HG02840 (cell line): ENCODE measurements around the gene JAML.

ENCODE experiments used
- ATAC-seq: cut with Tn5 transposase; IDR thresholded peaks from one replicate; pipeline ENCODE4 v1.9.1; 2021; ENCODE audit warnings: mild to moderate bottlenecking, moderate library complexity, moderate number of reproducible peaks; ENCODE audit not compliant: unreplicated experiment, low FRiP score

The JAML gene

GRCh38 chr11:118170231-118170630 lies 54.6 kb downstream of the JAML start:
- no peak for ATAC-seq

DNA sequence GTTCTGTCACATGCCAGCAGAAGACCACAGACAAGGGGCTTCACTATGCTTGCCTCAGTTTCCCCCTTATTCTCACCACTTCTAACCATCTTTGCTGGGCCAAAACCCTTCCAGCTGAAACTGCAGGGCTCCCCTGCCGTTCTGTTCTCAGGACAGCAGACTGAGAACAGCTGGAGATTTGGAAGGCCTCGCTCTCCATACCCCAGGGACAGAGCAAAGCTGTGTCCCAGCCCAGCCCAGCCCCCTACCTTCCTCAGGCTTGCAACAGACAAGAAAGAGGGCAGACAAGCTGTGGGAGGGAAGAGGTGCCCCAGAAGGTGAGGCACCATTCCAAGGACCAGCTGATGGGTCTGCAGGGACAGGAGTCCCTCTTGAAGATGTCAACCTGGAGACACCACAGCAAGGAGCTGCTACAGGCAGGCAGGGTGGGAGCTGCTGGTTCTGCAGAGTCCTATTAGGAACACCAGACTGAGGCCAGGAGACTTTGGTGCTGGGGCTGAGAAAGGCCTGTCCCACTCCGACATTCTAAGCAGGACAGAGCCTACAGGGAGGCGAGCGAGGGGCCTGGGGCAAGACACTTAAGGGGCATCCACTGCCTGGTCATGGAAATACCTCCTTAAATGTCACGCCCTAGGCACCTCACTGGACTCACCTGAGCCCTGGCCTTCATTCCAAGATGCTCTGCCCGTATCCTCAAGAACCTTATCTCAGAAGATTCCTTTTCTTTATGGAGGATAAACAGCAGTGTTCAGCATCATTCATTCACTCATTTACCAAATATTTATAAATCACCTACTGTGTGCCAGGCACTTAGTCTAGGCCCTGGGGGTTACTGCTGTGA lies 55.3 kb downstream of the JAML start:
- ATAC-seq = no peak

- no peak for ATAC-seq
Observed at GRCh38 chr11:118168751-118169150, 56.1 kb downstream of the JAML start.

DNA sequence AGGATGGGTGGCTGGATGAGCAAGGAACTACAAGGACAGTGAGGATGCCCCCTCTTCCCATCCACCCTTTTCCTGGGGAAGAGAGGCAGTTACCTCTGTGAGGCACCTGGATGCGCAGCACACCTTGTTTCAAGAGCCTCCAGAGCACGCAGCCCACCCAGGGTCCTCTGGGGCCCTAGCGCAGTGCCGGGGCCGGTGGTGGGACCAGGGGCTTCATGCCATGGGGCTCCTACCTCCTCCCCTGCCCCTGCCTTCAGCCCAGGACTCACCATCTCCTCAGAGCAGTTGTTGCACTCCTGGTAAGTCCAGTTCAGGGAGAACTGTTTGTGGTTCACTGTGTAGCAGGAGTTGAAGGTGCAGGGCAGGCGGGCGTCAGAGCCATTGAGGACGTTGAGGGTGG lies 56.5 kb downstream of the JAML start:
- no peak for ATAC-seq

- no peak for ATAC-seq
Observed at GRCh38 chr11:118167906-118168305, 56.9 kb downstream of the JAML start.

DNA sequence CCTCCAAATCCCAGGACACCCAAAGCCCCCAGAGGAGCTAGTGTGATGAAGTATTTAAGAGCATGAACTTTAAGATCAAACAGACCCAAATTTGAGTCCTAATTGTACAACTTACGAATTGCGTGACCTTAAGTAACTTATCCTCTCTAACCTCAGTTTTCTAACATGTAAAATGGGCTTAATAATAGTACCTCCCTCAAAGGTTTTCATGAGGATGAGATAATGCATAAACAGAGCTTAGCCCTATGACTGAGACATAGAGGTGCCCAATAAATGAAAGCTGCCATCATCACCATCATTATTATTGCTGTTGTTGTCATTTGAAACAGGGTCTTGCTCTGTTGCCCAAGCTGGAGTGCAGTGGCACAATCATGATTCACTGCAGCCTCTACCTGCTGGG lies 57.6 kb downstream of the JAML start:
- ATAC-seq = no peak

DNA sequence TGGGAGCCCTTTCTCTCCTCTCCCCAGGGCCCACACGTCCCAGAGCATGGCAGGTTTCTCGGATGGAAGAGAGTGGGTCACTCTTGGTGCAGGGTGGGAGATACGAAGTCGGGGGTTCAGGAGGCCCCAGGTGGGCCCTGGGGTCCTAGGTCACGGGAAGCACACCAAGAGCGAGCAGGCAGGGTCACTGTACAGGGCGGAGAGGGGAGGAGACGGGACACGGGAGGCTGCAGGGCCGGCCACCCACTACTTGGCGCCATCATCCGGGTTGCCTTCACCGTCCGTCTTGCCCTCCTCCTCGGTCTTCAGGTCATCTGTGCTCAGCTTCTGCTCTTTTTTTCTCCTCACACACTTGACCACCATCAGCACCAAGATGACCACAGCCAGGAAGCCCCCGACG lies 58.2 kb downstream of the JAML start:
- no peak for ATAC-seq

- no peak for ATAC-seq
Observed at GRCh38 chr11:118164885-118165284, 59.9 kb downstream of the JAML start.

- no peak for ATAC-seq
Observed at GRCh38 chr11:118163494-118163893, 61.3 kb downstream of the JAML start.

DNA sequence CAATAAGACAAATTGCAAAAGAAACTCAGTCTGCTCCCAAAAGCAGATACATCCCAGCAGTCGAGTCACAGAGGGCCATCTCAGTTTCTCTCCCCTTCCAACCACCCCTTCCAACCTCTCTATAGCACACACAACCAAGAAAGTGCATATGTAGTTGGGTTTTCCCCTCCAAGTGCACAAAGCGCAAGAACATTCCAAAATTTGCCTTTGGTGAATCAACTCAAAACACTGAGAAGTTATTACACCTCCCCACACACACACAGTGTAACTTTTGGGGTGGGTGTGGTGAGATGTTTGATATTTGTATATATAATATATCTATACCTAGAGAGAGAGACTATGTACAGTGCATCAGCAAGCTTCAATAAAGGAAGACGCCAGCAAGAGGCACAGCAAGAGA lies 62.0 kb downstream of the JAML start:
- no peak for ATAC-seq

GRCh38 chr11:118161786-118162185 lies 63.0 kb downstream of the JAML start:
- no peak for ATAC-seq

DNA sequence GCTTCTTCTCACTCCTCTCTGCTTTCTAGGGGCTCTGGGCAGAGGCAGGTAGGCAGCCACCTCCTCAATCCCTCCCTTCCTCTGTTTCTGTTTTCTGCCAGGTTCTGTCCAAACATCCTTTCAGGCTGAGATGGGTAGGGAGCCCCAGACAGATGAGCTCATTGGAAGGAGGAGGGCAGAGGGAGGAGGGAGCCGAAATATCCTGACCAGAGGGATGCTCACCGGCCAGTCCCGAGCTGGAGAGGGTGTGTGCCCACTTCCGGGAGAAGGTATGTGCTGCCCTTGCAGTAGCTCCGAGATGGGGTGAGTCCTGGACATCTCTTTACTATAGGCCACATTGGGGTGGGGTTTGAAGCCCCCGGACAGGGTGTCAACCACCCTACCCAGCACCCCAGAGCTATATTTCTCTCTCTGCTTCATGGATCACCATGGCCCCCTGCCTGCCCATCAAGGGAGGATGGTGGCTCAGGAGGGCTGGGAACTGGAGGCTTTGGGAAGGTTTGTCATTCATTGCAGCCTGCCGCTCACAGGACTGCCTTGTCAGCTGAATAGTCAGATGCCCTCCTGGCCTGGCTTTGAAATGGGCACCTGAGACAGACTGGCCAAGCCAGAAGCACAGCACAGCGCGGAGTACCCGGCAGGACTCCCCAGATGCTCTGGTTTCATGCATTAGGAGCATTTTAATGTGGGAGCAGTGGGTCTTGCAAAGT lies 67.5 kb downstream of the JAML start:
- ATAC-seq = no peak

DNA sequence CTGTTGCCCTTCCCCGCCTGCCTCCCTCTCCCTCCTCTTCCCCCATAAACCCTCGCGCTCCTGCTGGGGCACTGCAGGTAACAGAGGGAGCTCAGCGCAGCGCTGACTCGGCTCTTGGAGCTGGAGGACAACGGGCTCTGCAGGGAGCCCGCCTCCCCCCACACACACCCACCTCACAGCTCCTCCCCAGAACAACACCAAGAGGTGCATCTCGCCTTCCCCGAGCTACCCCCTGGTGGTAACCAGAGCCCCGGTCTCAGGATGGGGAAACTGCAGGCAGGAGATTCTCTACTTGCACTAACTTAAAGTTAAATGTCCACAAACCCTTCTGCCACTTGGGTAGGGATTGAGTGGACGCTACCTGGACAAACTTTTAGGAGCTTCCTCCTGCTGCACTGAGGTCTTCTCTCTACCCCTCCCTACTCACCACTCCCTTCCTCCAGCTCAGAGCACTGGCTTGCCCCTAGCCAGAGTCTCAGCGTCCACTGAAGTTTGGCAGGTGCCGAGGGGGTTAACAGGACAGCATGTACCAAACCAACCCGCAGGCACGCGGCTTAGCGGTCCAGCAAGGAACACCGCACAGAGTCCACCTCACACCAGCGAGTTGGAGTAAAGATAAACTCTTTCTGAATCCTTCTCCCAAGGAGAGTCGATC lies 68.2 kb downstream of the JAML start:
- ATAC-seq = no peak

GRCh38 chr11:118155776-118156530 lies 68.9 kb downstream of the JAML start:
- ATAC-seq = no peak

- ATAC-seq = no peak
Observed at GRCh38 chr11:118154641-118155040, 70.2 kb downstream of the JAML start.

DNA sequence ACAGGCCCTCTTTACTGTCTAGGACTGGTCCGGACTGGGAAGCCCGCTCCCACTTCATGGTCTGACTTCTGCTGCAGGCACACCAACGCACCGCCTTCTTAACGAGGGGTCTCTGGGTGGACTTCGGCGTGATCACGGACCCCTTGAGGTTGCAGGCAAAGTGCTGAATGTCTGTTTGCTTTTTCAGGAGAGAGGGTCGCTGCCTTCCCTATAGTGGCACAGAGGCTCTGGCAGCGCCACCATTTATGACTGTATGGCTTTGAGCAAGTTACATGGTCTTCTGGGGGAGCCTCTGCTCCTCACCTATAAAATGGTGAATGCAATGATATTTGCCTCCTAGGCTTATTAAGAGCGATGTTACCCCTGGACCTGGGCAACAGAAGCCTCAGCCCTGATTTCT lies 70.8 kb downstream of the JAML start:
- ATAC-seq = no peak

DNA sequence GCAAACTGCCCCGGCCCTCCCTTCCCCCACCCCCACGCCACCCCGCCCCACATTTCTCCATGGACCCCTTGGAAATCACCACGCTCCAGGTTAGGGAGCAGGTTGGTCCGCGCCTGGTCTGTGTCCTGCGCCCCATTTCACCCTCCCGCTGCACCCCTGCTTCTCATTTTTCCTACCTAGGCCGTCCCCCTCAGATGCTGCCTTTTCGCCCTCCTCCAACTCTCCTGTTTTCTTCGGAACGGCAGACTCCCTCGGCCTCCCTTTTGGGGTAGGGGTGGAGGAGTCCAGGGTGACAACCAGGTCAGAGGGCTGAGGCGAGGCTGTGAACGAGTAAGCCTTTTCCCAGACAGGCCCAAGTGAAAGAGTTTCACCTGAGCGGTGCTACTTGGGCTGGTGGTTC lies 71.3 kb downstream of the JAML start:
- ATAC-seq = no peak

DNA sequence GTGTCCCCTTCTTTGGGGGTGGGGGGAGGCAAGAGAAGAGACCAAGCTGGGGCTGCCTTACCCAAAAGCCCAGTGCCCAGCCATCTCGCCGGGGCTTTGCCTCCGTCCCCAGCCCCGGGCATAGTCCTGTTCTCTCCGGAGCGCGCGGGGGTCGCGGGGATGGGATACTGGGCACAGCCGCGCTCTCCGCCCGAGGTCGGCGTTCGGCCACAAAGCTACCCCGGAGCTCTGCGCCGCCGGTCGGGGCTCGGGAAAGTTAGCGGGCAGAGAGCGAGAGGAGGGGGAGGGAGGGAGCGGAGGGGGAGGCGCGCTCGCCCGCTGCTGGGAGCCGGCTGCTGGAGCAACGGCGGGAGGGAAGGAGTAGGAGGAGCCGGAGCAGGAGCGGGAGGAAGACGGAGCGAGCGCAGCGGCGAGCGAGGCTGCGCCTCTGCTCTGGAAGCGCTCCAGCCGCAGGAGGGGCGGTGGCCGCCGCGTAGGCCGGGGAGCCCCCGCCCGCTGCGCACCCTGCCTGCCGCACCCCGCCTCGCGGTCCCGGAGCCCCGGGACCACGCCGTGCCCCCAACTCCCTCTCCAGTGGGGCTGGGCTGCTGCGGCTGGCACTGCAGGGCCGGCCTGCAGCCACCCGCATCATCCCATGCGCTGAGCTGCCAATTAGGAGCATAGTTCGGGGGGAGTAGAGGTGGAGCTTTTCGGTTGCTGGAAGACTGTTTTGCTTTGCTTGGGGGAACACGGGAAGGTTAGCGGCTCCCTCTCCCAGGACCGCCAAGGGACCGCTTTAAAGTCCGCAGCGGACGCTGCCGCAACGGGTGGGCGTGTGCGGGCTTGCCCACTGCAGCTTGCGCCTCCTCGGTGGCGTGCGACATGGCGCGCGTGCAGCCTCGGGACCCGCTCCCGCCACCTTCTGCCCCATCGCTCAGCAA lies 72.0 kb downstream of the JAML start, which contains the start of gene SCN4B:
TSS of gene SCN4B (minus strand) at position 272 of the 920 bp plus-strand sequence. CDS start at position 122, 150 bp downstream.
- no peak for ATAC-seq

DNA sequence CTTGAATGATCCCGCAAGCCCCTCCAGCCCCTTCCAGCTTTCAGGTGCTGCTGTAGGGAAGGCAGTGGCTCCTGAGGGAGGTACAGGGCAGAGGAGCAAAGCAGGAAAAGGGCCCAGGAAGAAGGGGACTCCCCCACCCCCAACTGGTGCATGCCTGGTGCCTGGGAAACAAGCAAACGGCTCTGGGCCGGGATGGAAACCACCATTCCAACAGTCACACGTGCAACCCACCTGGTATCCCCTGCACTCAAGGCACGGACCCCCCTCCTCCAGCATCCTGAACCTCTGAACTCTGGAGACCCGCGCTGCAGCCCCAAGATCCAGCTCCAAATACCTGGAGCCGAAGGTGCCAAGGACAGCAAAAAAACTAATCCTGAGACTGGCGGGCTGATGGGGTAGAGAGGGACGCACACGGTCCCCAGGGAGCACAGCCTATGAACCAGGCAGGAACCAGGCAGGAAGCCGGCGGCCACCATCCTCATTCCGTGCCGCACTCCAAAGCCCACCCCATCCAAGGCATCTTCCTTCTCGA lies 72.7 kb downstream of the JAML start:
- no peak for ATAC-seq
